Psoas muscle (tissue), 8 donors: ENCODE measurements around the gene TNFRSF25. TPM values are rescaled to one million over a fixed set of nuclear protein-coding genes. Genes with fewer than 3 reads are reported as not detected.
A peak's percentile ranks its signal among the peaks of the same experiment; 100 is the strongest.

ENCODE experiments used
- ATAC-seq, 4 donors: fragments of 200-7000 bp; cut with Tn5 transposase; one replicate each; pipeline ENCODE4 v1.9.1; 2020; ENCODE audit warnings: moderate library complexity in 3 of 4, mild to moderate bottlenecking in 2 of 4
- DNase-seq, 2 donors: peaks; one replicate each; pipeline ENCODE4 v3.0.0-alpha.2; 2020
- H3K27ac ChIP-seq: fragments of 200-600 bp; one replicate; pipeline ENCODE4 v1.8.0; 2022
- H3K27me3 ChIP-seq, 3 donors: fragments of 200-600 bp in 1 of 3; one replicate each; pipeline versions ENCODE4 v1.6.1 to v1.8.0; 2013 to 2022; ENCODE audit warnings: low read length in 2 of 3, mild to moderate bottlenecking in 2 of 3, moderate library complexity in 1 of 3; ENCODE audit not compliant: insufficient read depth in 3 of 3
- H3K36me3 ChIP-seq, 2 donors: fragments of 200-600 bp in 1 of 2; one replicate each; pipeline versions ENCODE4 v1.6.1 to v1.8.0; 2013 to 2022; ENCODE audit warnings: low read depth in 1 of 2, mild to moderate bottlenecking in 1 of 2, moderate library complexity in 1 of 2; ENCODE audit not compliant: insufficient read depth in 1 of 2
- H3K4me1 ChIP-seq: fragments of 200-600 bp; one replicate; pipeline ENCODE4 v1.8.0; 2022
- H3K4me3 ChIP-seq: fragments of 200-600 bp; one replicate; pipeline ENCODE4 v1.8.0; 2022; ENCODE audit warnings: mild to moderate bottlenecking
- H3K9me3 ChIP-seq: fragments of 200-600 bp; one replicate; pipeline ENCODE4 v1.8.0; 2022
- CTCF ChIP-seq: fragments of 200-600 bp; IDR thresholded peaks from one replicate; pipeline ENCODE4 v1.8.0; 2022; ENCODE audit warnings: antibody characterized with exemption
- WGBS, 3 donors: extraction: QIAGEN DNeasy Blood & Tissue Kit; methylation state at CpG; one replicate each; pipeline versions ENCODE4 v1.1.6 to v1.1.7; 2013; 5-methylcytosine and 5-hydroxymethylcytosine counted together
- intact Hi-C, 2 donors: fragments of 100-400 bp; cut with DNase I; formaldehyde crosslinking; loops; one replicate each; pipeline versions ENCODE4 v1.11.0 to v1.14.2; 2022
- polyA plus RNA-seq, 3 donors: library from polyadenylated mRNA; stranded (reverse); fragments of 200-250 nt; gene quantifications; one replicate each; pipeline ENCODE4 v1.2.3, GENCODE V29; 2013
- total RNA-seq, 4 donors: library from RNA; stranded (reverse); fragmentation: NEBNext Ultra II Directional in 2 of 4; extraction: Animal tissue kit (Norgen Biotek cat#: 25700) in 2 of 4; gene quantifications; one replicate each; pipeline versions ENCODE4 v1.2.1 to v1.2.4, GENCODE V29; 2021 to 2023
- donor health status: healthy with polysubstance abuse.
- donor health status: DM: no; HTN: no; CAD: no; lungs with moderate emphysema.
- donor health status: Bipolar disorder and iron deficiency.
- donor health status: healthy.
- donor health status: DM: yes; HTN: yes; CAD: no.
- donor health status: DM: no; HTN: no; CAD: no.
- donor health status: DM: no; HTN: no; CAD: no.
- donor health status: DM: yes; HTN: yes; CAD: no.

The TNFRSF25 gene
- total and polyA plus RNA-seq, 7 donors: 1.5 to 2.7 (median 1.9) TPM

DNA sequence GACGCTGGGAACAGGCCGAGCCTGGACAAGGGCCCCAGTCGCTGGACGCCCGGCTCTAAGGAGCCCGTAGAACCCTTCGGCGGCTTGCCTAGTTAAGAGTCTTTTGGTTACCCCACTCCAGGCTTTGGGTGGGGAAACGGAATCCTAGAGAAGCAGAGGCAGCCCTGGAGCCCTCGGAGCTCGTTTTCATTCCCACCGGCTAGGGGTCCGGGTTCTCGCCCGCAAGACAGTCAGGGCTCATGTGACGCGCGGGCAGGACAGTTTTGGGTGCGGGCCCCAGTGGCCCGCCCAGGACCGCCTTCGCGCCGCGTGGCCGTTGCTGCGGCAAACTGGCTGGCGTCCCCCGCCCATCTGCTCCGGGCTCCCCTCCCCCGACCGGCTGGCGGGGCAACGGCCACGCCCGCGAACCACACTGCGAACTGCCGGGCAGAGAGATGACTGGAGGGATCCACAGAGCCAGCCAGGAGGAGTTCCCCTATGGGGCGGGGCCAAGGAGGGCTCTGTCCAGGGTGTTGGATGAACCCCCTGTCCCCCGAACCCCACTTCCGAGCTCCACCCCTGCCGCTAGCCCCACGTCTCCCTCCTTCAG, 45.4 kb downstream of the TNFRSF25 start:
- no peak for ATAC-seq
- no peak for DNase-seq
- Histone ChIP-seq H3K4me1 (peaks cover 21% of the 10 kb centered on the region), H3K36me3 (no peaks in the 10 kb centered on the region), H3K27ac (no peak overlapping the region), H3K27me3 (peaks cover 0 to 97% (median 55%) of the 10 kb centered on the region in 3 donors), H3K9me3 (no peaks in the 10 kb centered on the region), H3K4me3 (peak overlapping the region; percentile 55)
- WGBS, 3 donors: 5 to 6% (median 6%) methylated on average over 37 to 44 of the region's 44 CpGs
- intact Hi-C loops: no loop called here
- TF ChIP-seq CTCF: no peak

GRCh38 chr1:6419804-6420453, 46.0 kb downstream of the TNFRSF25 start, which contains the start of gene HES2:
Gene HES2, minus strand, starts transcription at chr1:6419919. Its CDS starts 99 bp downstream, at chr1:6419820.
- WGBS, 3 donors: 0% methylated on average over 25 to 62 of the region's 62 CpGs
- intact Hi-C loops: no loop called here
- peaks cover 0 to 97% (median 50%) of the 10 kb centered on the region in 3 donors for H3K27me3 ChIP-seq
- DNase-seq (no peak), ATAC-seq (peak in 2 of 4 donors; percentile 34 to 39)
- peak within 1 kb of the TSS; percentile 55 for H3K4me3 ChIP-seq
- TF ChIP-seq CTCF: no peak
- no peaks in the 10 kb centered on the region for H3K36me3 ChIP-seq
- H3K9me3 ChIP-seq: no peaks in the 10 kb centered on the region
- peaks cover 21% of the 10 kb centered on the region for H3K4me1 ChIP-seq
- H3K27ac ChIP-seq: no peak within 1 kb of the TSS

DNA sequence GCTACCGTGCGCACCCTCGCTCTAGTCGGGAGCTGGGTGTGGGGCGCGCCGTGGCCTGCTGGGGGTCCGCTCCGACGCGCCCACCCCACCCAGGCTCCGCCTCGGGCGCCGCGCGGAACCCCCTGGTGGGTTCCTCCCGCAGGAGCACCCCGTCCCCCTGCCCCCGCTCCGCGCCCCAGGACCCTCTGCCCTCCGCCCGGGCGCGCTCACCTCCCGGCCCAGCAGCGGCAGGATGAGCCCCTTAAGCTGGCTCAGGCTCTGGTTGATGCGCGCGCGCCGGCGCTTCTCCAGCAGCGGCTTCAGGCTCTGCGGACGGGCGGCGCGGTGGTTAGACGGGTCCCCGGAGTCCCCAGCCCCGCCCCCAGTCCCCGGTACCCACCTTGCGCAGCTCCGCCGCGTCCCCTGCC, 46.6 kb downstream of the TNFRSF25 start:
- TF ChIP-seq CTCF: no peak
- intact Hi-C loops: no loop called here
- ATAC-seq (no peak), DNase-seq (no peak)
- Histone ChIP-seq H3K36me3 (no peaks in the 10 kb centered on the region), H3K4me1 (peaks cover 21% of the 10 kb centered on the region), H3K27me3 (peaks cover 0 to 98% (median 51%) of the 10 kb centered on the region in 3 donors), H3K27ac (no peak overlapping the region), H3K9me3 (no peaks in the 10 kb centered on the region), H3K4me3 (peak overlapping the region; percentile 55)
- 1 to 3% (median 2%) methylated on average over 39 to 48 of the region's 48 CpGs for WGBS, 3 donors

DNA sequence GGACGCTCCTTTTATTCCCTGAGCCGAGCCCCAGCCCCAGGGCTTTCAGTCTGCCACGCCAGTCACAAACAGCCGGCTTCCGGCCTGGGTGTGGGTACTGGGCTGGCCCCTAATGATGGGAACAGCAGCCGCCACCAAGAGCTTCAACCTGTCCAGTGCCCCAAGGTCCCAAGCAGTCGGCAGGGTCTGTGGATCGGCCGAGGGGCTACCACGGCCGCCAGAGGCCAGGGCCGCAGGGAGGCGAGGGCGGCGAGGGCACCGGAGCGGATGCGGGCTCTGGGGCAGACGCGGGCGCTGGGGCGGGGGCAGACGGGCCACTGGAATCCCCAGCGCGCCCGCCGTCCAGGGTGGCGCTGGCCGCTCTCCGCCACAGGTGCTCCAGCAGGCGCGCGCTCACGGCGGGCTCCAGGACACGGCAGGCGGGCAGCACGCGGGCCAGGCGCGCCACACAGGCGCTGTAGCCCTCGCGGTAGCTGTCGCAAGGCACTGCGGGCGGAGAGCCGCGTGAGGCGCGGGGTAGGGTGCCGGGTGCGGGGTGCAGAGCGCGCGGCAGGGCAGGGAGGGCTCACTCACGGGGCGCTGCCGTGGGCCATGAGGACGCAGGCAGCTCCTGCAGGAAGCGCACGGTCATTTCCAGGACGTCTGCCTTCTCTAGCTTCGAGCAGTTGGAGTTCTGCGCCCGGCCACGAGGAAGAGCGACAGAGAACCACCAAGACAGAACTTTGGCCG, 47.1 kb downstream of the TNFRSF25 start:
- intact Hi-C loops: no loop called here
- peaks cover 21% of the 10 kb centered on the region for H3K4me1 ChIP-seq
- ATAC-seq (no peak), DNase-seq (no peak)
- no peaks in the 10 kb centered on the region for H3K9me3 ChIP-seq
- WGBS, 3 donors: 4 to 7% (median 4%) methylated on average over 49 to 69 of the region's 69 CpGs
- H3K4me3 ChIP-seq: no peak overlapping the region
- H3K27ac ChIP-seq: no peak overlapping the region
- H3K36me3 ChIP-seq: no peaks in the 10 kb centered on the region
- H3K27me3 ChIP-seq: peaks cover 0 to 98% (median 46%) of the 10 kb centered on the region in 3 donors
- TF ChIP-seq CTCF: no peak
